ENCODE measurements around the gene LMCD1.

- no peak for TF ChIP-seq CTCF (IDR thresholded peaks at IDR 0.05; ENCODE audit: borderline replicate concordance, extremely low read depth, low read length, poor library complexity, severe bottlenecking)
- TF ChIP-seq EZH2 (IDR thresholded peaks at IDR 0.05; ENCODE audit: borderline replicate concordance, low read depth, low read length, severe bottlenecking), result no peak
Measured at GRCh38 chr3:8516047-8516661, 14.5 kb downstream of the LMCD1 start.
